ENCODE results near the gene PSD4. TPM values are rescaled to one million over a fixed set of nuclear protein-coding genes. Genes with fewer than 3 reads are reported as not detected.

Gene PSD4
- total RNA-seq, 4 donors from 2014 or later = 25.1 to 62.5 (median 50.2) TPM

GRCh38 chr2:113197347-113198047 lies 23.7 kb downstream of the PSD4 start:
- 91 to 92% methylated on average over 6 to 16 of the region's 17 CpGs for WGBS, 2 donors
- Histone ChIP-seq H3K9me3 (no peaks in the 10 kb centered on the region), H3K36me3 (peaks cover 0 to 81% (median 4%) of the 10 kb centered on the region in 3 donors), H3K27me3 (no peaks in the 10 kb centered on the region), H3K4me3 (no peak overlapping the region), H3K4me1 (peaks cover 14 to 41% (median 19%) of the 10 kb centered on the region in 3 donors), H3K27ac (no peak overlapping the region)
- no peak for DNase-seq
- intact Hi-C loops (cut with DNase I) = loop anchor here (5.0 to 10.0 kb wide), 2 partner anchors 53 to 115 kb away; no protein-coding TSS in a partner anchor
- TF ChIP-seq POLR2A (IDR thresholded peaks at IDR 0.05) (no peak), CTCF (IDR thresholded peaks at IDR 0.05) (no peak)

- Histone ChIP-seq H3K27ac (peak overlapping the region; percentile 92 to 95 (median 93)), H3K27me3 (no peaks in the 10 kb centered on the region), H3K36me3 (peaks cover 0 to 78% (median 4%) of the 10 kb centered on the region in 3 donors), H3K9me3 (no peaks in the 10 kb centered on the region), H3K4me1 (peaks cover 11 to 47% (median 19%) of the 10 kb centered on the region in 3 donors), H3K4me3 (peak overlapping the region; percentile 61 to 87 (median 69))
- intact Hi-C loops (cut with DNase I) = loop anchor here (5.0 to 10.0 kb wide), 2 partner anchors 53 to 116 kb away; no protein-coding TSS in a partner anchor
- 74 to 86% methylated on average over 16 to 22 of the region's 32 CpGs for WGBS, 2 donors
- DNase-seq = no peak
- TF ChIP-seq CTCF (IDR thresholded peaks at IDR 0.05) (no peak), POLR2A (IDR thresholded peaks at IDR 0.05) (no peak)
Measured at GRCh38 chr2:113198048-113198789, 24.4 kb downstream of the PSD4 start.

- Histone ChIP-seq H3K4me1 (peaks cover 11 to 48% (median 19%) of the 10 kb centered on the region in 3 donors), H3K27me3 (no peaks in the 10 kb centered on the region), H3K9me3 (no peaks in the 10 kb centered on the region), H3K36me3 (peaks cover 0 to 70% (median 4%) of the 10 kb centered on the region in 3 donors), H3K27ac (peak overlapping the region; percentile 92 to 95 (median 93)), H3K4me3 (peak overlapping the region; percentile 61 to 87 (median 69))
- intact Hi-C loops (cut with DNase I) = loop anchor here (5.0 to 10.0 kb wide), 2 partner anchors 54 to 117 kb away; no protein-coding TSS in a partner anchor
- no peak for DNase-seq
- 0 to 17% methylated on average over 7 to 8 of the region's 79 CpGs for WGBS, 2 donors
- TF ChIP-seq POLR2A (IDR thresholded peaks at IDR 0.05) (peak in 3 of 4 donors; percentile 24 to 45 (median 39)), CTCF (IDR thresholded peaks at IDR 0.05) (peak; percentile 73 to 99 (median 98))
Measured at GRCh38 chr2:113198790-113199612, 25.2 kb downstream of the PSD4 start.

GRCh38 chr2:113200236-113200635 lies 26.5 kb downstream of the PSD4 start:
- H3K27ac ChIP-seq = peak overlapping the region; percentile 48 to 95 (median 93)
- no peak for DNase-seq

More at GRCh38 chr2:113200236-113200635, 26.5 kb downstream of the PSD4 start:
- H3K4me3 ChIP-seq = no peak overlapping the region
- H3K4me1 ChIP-seq = peaks cover 11 to 56% (median 19%) of the 10 kb centered on the region in 3 donors
- H3K36me3 ChIP-seq = peaks cover 0 to 57% (median 4%) of the 10 kb centered on the region in 3 donors
- whole genome bisulfite sequencing, 2 donors = 100% methylated on average over 3 of the region's 4 CpGs; no CpG with 5 or more reads in 1 of the 2 donors
- TF ChIP-seq CTCF (IDR thresholded peaks at IDR 0.05) (peak in 1 of 6 experiments; percentile 3), POLR2A (IDR thresholded peaks at IDR 0.05) (no peak)
- no peaks in the 10 kb centered on the region for H3K27me3 ChIP-seq
- intact Hi-C loops (cut with DNase I) = no loop called here
- no peaks in the 10 kb centered on the region for H3K9me3 ChIP-seq

Data from esophagus squamous epithelium (tissue), 5 donors.